GM12892 (cell line): ENCODE measurements around the gene FOXK2.

Source experiments
- POLR2A ChIP-seq: IDR thresholded peaks from 2 replicates; pipeline ENCODE4 v1.6.1; 2011; ENCODE audit warnings: low read depth, low read length, control low read depth
- POLR2AphosphoS5 ChIP-seq: IDR thresholded peaks from 2 replicates; pipeline ENCODE4 v1.6.1; 2011; ENCODE audit warnings: low read depth, low read length, control low read depth

GRCh38 chr17:82596837-82597672, 77.5 kb downstream of the FOXK2 start:
- TF ChIP-seq POLR2A (no peak), POLR2AphosphoS5 (no peak)
